Measurements from ENCODE around the gene INA. TPM values are rescaled to one million over a fixed set of nuclear protein-coding genes. Genes with fewer than 3 reads are reported as not detected.

Gene INA
- total RNA-seq, 2 experiments from 2014 or later, result 0.09 TPM; not detected in 1

Other genes with a start within 250 kb of the INA start
- 10 to 100 TPM; 68.9 to 69.4 TPM for gene NT5C2, start 83.9 kb upstream of the INA start, total RNA-seq
- gene RPEL1, start 31.3 kb upstream of the INA start, total RNA-seq, result not detected
- 10 to 100 TPM; 13.6 to 14.7 TPM for gene PCGF6, start 74.0 kb downstream of the INA start, total RNA-seq
- 10 to 100 TPM; 11.6 to 12.1 TPM for gene TAF5, start 90.8 kb downstream of the INA start, total RNA-seq
- gene ATP5MK, start 119.3 kb downstream of the INA start, total RNA-seq, result 100 to 1,000 TPM; 264 to 291 TPM
- gene PDCD11, start 119.5 kb downstream of the INA start, total RNA-seq, result 10 to 100 TPM; 45.1 to 49.9 TPM
- gene CALHM2, start 175.2 kb downstream of the INA start, total RNA-seq, result 100 to 1,000 TPM; 117 to 124 TPM
- gene CALHM1, start 181.8 kb downstream of the INA start, total RNA-seq, result under 1 TPM; 0.74 to 0.94 TPM
- gene CALHM3, start 202.1 kb downstream of the INA start, total RNA-seq, result under 1 TPM; 0.17 to 0.67 TPM
- gene NEURL1, start 216.6 kb downstream of the INA start, total RNA-seq, result 1 to 10 TPM; 1.6 to 2.0 TPM

Measured in activated naive CD8-positive, alpha-beta T cell treated with anti-CD3 and anti-CD28 coated beads, Interleukin-2, amount 10 ng/mL, durations not matched to agents 7 days and 5 days (primary cell).